Measurements from ENCODE around the gene CENPU. TPM values are rescaled to one million over a fixed set of nuclear protein-coding genes. Genes with fewer than 3 reads are reported as not detected.
"Not testable (repeated sequence)": the region's sequence is repeated elsewhere in the genome, so short reads cannot be mapped to it uniquely, and the experiment has no call there.

Gene CENPU
- total RNA-seq, 1 donor from 2014 or later: 52.1 TPM

GRCh38 chr4:184664445-184665210 lies 69.3 kb downstream of the CENPU start:
- no peak for DNase-seq (ENCODE audit: extremely low spot score, unreplicated experiment)
- no peaks in the 10 kb centered on the region for H3K4me1 Mint-ChIP-seq (ENCODE audit: unreplicated experiment)
- no peak overlapping the region for H3K27ac Mint-ChIP-seq

GRCh38 chr4:184662236-184662635 lies 71.7 kb downstream of the CENPU start:
- Mint-ChIP-seq H3K27me3 (no peaks in the 10 kb centered on the region), H3K4me1 (ENCODE audit: unreplicated experiment) (no peaks in the 10 kb centered on the region), H3K27ac (no peak overlapping the region), H3K4me3 (no peak overlapping the region), H3K36me3 (peaks cover 6% of the 10 kb centered on the region), H3K9me3 (no peaks in the 10 kb centered on the region)
- no peak for TF ChIP-seq CTCF (conservative IDR thresholded peaks at IDR 0.05)
- DNase-seq (ENCODE audit: extremely low spot score, unreplicated experiment): no peak

More at GRCh38 chr4:184664445-184665210, 69.3 kb downstream of the CENPU start:
- peaks cover 17% of the 10 kb centered on the region for H3K36me3 Mint-ChIP-seq
- no peak for TF ChIP-seq CTCF (conservative IDR thresholded peaks at IDR 0.05)
- no peaks in the 10 kb centered on the region for H3K9me3 Mint-ChIP-seq
- H3K4me3 Mint-ChIP-seq: no peak overlapping the region
- no peaks in the 10 kb centered on the region for H3K27me3 Mint-ChIP-seq

- Mint-ChIP-seq H3K9me3 (no peaks in the 10 kb centered on the region), H3K4me1 (ENCODE audit: unreplicated experiment) (no peaks in the 10 kb centered on the region), H3K27me3 (no peaks in the 10 kb centered on the region), H3K4me3 (no peak overlapping the region), H3K36me3 (peaks cover 12% of the 10 kb centered on the region), H3K27ac (no peak overlapping the region)
- no peak for TF ChIP-seq CTCF (conservative IDR thresholded peaks at IDR 0.05)
- no peak for DNase-seq (ENCODE audit: extremely low spot score, unreplicated experiment)
Observed at GRCh38 chr4:184660978-184661377, 72.9 kb downstream of the CENPU start.

GRCh38 chr4:184657820-184658219 lies 76.1 kb downstream of the CENPU start:
- not testable (repeated sequence) for H3K27ac Mint-ChIP-seq; H3K4me1 Mint-ChIP-seq (ENCODE audit: unreplicated experiment)
- peaks cover 12% of the 10 kb centered on the region for H3K36me3 Mint-ChIP-seq

GRCh38 chr4:184657144-184657543 lies 76.8 kb downstream of the CENPU start:
- DNase-seq (ENCODE audit: extremely low spot score, unreplicated experiment): no peak
- Mint-ChIP-seq H3K9me3 (no peaks in the 10 kb centered on the region), H3K4me3 (no peak overlapping the region), H3K36me3 (peaks cover 12% of the 10 kb centered on the region), H3K27ac (no peak overlapping the region), H3K27me3 (no peaks in the 10 kb centered on the region), H3K4me1 (ENCODE audit: unreplicated experiment) (peaks cover 3% of the 10 kb centered on the region)
- no peak for TF ChIP-seq CTCF (conservative IDR thresholded peaks at IDR 0.05)

More at GRCh38 chr4:184657820-184658219, 76.1 kb downstream of the CENPU start:
- not testable (repeated sequence) for DNase-seq (ENCODE audit: extremely low spot score, unreplicated experiment); H3K9me3 Mint-ChIP-seq; H3K4me3 Mint-ChIP-seq; H3K27me3 Mint-ChIP-seq

Data from type B pancreatic cell (in vitro differentiated cells).